22Rv1 (cell line): ENCODE data around the gene HTRA3.

Experiments used
- ZFX ChIP-seq: fragments of 450-650 bp; IDR thresholded peaks from 2 replicates; pipeline ENCODE4 v1.6.1; 2017; ENCODE audit warnings: antibody characterized with exemption, borderline replicate concordance
- TF ChIP-seq, protein P1 (sequence below): fragments of 450-650 bp; IDR thresholded peaks from 2 replicates; pipeline ENCODE4 v1.5.1; 2017; ENCODE audit warnings: mild to moderate bottlenecking

DNA sequence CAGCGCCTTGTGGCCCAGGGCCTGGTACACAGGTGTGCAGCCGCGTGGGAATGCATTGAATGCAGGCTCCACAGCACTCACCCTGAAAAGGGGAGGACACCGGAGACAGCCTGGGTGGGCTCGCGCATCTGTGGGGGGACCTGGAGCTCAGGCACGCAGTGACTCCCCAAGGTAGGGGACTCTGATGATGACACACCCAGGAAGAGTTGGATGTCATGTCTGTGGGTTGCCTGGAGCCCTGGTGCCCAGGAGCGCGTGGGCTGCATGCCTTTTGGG, 32.7 kb upstream of the HTRA3 start:
- TF ChIP-seq, protein P1, sequence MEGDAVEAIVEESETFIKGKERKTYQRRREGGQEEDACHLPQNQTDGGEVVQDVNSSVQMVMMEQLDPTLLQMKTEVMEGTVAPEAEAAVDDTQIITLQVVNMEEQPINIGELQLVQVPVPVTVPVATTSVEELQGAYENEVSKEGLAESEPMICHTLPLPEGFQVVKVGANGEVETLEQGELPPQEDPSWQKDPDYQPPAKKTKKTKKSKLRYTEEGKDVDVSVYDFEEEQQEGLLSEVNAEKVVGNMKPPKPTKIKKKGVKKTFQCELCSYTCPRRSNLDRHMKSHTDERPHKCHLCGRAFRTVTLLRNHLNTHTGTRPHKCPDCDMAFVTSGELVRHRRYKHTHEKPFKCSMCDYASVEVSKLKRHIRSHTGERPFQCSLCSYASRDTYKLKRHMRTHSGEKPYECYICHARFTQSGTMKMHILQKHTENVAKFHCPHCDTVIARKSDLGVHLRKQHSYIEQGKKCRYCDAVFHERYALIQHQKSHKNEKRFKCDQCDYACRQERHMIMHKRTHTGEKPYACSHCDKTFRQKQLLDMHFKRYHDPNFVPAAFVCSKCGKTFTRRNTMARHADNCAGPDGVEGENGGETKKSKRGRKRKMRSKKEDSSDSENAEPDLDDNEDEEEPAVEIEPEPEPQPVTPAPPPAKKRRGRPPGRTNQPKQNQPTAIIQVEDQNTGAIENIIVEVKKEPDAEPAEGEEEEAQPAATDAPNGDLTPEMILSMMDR = no peak
- TF ChIP-seq ZFX = no peak
